Measurements from ENCODE around the gene TTC31. TPM values are rescaled to one million over a fixed set of nuclear protein-coding genes. Genes with fewer than 3 reads are reported as not detected.

Gene TTC31
- total RNA-seq, 1 donor from 2014 or later, result 16.8 TPM

DNA sequence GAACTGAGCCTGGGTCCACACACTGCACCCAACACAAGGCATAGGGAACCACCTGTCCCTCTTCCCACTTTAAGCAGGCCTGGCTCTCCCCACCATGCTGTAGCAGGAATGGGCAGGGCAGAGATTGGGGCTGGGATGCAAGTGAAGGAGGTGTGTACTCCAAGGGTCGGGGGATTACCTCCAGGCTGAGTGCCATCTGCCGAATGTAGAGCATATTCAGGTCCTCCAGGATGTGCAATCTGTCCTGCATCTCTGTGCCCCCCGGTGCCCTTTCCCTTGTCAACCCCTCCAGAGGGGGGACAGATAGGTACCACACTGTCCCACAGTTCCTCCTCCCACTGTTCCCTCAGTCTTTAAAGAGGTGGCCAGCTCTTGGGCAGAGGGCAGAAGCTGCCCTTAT is 43.5 kb upstream of the TTC31 start:
- Mint-ChIP-seq H3K4me3 (ENCODE audit: unreplicated experiment) (peak overlapping the region; percentile 94), H3K36me3 (ENCODE audit: low read depth, unreplicated experiment) (peaks cover 20% of the 10 kb centered on the region), H3K4me1 (ENCODE audit: unreplicated experiment) (peaks cover 38% of the 10 kb centered on the region), H3K9me3 (ENCODE audit: unreplicated experiment) (no peaks in the 10 kb centered on the region), H3K27ac (ENCODE audit: unreplicated experiment) (peak overlapping the region; percentile 92), H3K27me3 (ENCODE audit: unreplicated experiment) (peaks cover 22% of the 10 kb centered on the region)
- no peak for TF ChIP-seq CTCF (IDR thresholded peaks at IDR 0.05; ENCODE audit: unreplicated experiment)
- DNase-seq (ENCODE audit: low spot score), result no peak

GRCh38 chr2:74439803-74440377 is 43.0 kb upstream of the TTC31 start:
- no peaks in the 10 kb centered on the region for H3K9me3 Mint-ChIP-seq (ENCODE audit: unreplicated experiment)
- peaks cover 41% of the 10 kb centered on the region for H3K4me1 Mint-ChIP-seq (ENCODE audit: unreplicated experiment)
- TF ChIP-seq CTCF (IDR thresholded peaks at IDR 0.05; ENCODE audit: unreplicated experiment), result no peak
- peaks cover 20% of the 10 kb centered on the region for H3K36me3 Mint-ChIP-seq (ENCODE audit: low read depth, unreplicated experiment)
- peak overlapping the region; percentile 92 for H3K27ac Mint-ChIP-seq (ENCODE audit: unreplicated experiment)
- peaks cover 16% of the 10 kb centered on the region for H3K27me3 Mint-ChIP-seq (ENCODE audit: unreplicated experiment)
- DNase-seq (ENCODE audit: low spot score), result peak; percentile 60
- peak overlapping the region; percentile 94 for H3K4me3 Mint-ChIP-seq (ENCODE audit: unreplicated experiment)

DNA sequence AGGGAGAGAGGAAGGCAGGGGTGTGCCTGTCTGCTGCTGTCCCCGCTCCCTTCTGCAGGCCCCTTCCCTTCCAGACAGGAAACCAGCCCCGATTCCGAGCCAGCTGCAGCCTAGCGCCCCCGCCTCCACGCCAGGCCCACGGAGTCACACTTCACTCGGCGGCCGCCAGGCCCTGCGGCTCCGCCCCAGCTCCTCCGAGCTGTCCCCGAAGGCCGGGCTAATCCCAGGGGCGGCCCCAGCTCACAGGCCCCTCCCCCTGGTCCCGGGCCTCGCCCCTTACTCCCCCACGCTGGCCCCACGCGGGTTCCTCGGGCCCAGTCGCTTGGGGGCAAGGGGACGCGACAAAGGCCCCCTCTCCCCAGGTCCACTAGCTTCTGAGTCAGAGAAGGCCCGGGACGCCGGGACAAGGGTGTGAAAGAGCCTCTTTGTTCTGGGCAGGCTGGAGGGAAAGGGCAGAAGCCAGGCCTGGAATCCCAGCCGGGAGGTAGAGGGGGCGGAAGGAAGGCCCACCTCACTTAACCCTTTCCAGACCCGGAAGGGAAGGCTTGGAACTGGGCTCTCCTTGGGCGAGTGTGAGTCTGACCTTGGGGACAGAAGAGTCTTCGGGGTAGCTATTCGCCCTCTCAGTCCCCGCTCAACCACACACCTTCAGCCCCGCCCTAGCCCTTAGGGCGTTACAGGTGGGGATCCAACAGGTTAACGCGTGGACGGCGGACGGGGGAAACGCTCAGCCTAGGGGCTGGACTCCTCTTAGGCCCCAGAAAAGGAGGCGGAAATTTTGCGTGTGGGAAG is 42.3 kb upstream of the TTC31 start:
- peaks cover 44% of the 10 kb centered on the region for H3K4me1 Mint-ChIP-seq (ENCODE audit: unreplicated experiment)
- peak; percentile 91 for DNase-seq (ENCODE audit: low spot score)
- peaks cover 18% of the 10 kb centered on the region for H3K36me3 Mint-ChIP-seq (ENCODE audit: low read depth, unreplicated experiment)
- peaks cover 20% of the 10 kb centered on the region for H3K27me3 Mint-ChIP-seq (ENCODE audit: unreplicated experiment)
- H3K27ac Mint-ChIP-seq (ENCODE audit: unreplicated experiment), result peak overlapping the region; percentile 92
- TF ChIP-seq CTCF (IDR thresholded peaks at IDR 0.05; ENCODE audit: unreplicated experiment), result no peak
- peak overlapping the region; percentile 94 for H3K4me3 Mint-ChIP-seq (ENCODE audit: unreplicated experiment)
- no peaks in the 10 kb centered on the region for H3K9me3 Mint-ChIP-seq (ENCODE audit: unreplicated experiment)

DNA sequence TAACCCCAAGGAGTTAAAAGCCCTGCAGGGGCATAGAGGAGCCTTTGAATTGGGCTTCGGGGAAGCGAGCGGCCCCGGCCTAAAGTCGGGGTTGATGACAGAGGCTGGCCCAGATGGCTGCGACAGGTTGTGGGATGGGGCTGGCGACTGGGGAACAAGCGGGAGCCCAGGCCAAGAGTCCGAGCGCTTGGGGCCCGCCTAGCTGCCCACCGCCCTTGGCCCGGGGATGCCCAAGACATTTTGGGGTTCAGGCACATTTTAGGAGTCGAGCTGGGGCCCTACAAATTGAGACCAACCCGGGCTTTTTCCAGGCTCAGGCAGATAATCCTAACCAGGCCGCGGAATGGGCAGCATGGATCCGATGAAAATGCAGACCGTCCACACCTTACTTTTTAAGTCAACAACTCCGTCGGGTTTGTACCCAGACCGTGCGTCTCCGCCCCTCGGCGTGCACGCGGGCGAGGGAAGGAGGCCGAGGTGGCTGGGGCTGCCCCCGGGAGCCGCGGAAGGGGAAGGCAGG is 41.7 kb upstream of the TTC31 start:
- H3K27ac Mint-ChIP-seq (ENCODE audit: unreplicated experiment), result no peak overlapping the region
- peak; percentile 26 for DNase-seq (ENCODE audit: low spot score)

More for the DNA sequence above, 41.7 kb upstream of the TTC31 start:
- Mint-ChIP-seq H3K36me3 (ENCODE audit: low read depth, unreplicated experiment) (peaks cover 14% of the 10 kb centered on the region), H3K9me3 (ENCODE audit: unreplicated experiment) (no peaks in the 10 kb centered on the region), H3K4me3 (ENCODE audit: unreplicated experiment) (peak overlapping the region; percentile 92), H3K27me3 (ENCODE audit: unreplicated experiment) (peaks cover 20% of the 10 kb centered on the region), H3K4me1 (ENCODE audit: unreplicated experiment) (peaks cover 44% of the 10 kb centered on the region)
- TF ChIP-seq CTCF (IDR thresholded peaks at IDR 0.05; ENCODE audit: unreplicated experiment), result no peak

Measured in endothelial cell (in vitro differentiated cells).